Trophoblast cell (in vitro differentiated cells and primary cell): Measurements from ENCODE around the gene UGT1A5.

Source experiments
- DNase-seq, 2 donors: peaks; one replicate each; pipeline ENCODE4 v3.0.0-alpha.2; 2016
- H2AFZ ChIP-seq: 2 replicates; pipeline ENCODE4 v1.6.1; 2013; ENCODE audit warnings: low read length, moderate library complexity, mild to moderate bottlenecking; ENCODE audit not compliant: insufficient read depth, poor library complexity
- H2AK5ac ChIP-seq: 2 replicates; pipeline ENCODE4 v1.6.1; 2013; ENCODE audit warnings: mild to moderate bottlenecking, low read length
- H2BK120ac ChIP-seq: 2 replicates; pipeline ENCODE4 v1.6.1; 2013; ENCODE audit warnings: low read length, mild to moderate bottlenecking, moderate library complexity; ENCODE audit not compliant: insufficient read depth, poor library complexity
- H2BK12ac ChIP-seq: 2 replicates; pipeline ENCODE4 v1.6.1; 2013; ENCODE audit warnings: mild to moderate bottlenecking, low read length, moderate library complexity
- H2BK5ac ChIP-seq: 2 replicates; pipeline ENCODE4 v1.6.1; 2013; ENCODE audit warnings: low read length, low read depth, moderate library complexity, mild to moderate bottlenecking; ENCODE audit not compliant: poor library complexity
- H3K14ac ChIP-seq: 2 replicates; pipeline ENCODE4 v1.6.1; 2013; ENCODE audit warnings: mild to moderate bottlenecking, low read length
- H3K18ac ChIP-seq: 2 replicates; pipeline ENCODE4 v1.6.1; 2013; ENCODE audit warnings: mild to moderate bottlenecking, low read length
- H3K23ac ChIP-seq: 2 replicates; pipeline ENCODE4 v1.6.1; 2013; ENCODE audit warnings: low read length
- H3K27ac ChIP-seq: 2 replicates; pipeline ENCODE4 v1.5.1; 2013; ENCODE audit warnings: low read depth, mild to moderate bottlenecking, inconsistent platforms, low read length, moderate library complexity
- H3K27me3 ChIP-seq: 2 replicates; pipeline ENCODE4 v1.6.1; 2013; ENCODE audit warnings: inconsistent platforms, mild to moderate bottlenecking, low read length, moderate library complexity; ENCODE audit not compliant: insufficient read depth
- H3K36me3 ChIP-seq, 2 experiments: 1 replicate in 1 of 2; 2 replicates in 1 of 2; pipeline ENCODE4 v1.6.1; 2013; ENCODE audit warnings: low read length in 2 of 2, mild to moderate bottlenecking in 2 of 2, moderate library complexity in 1 of 2; ENCODE audit not compliant: insufficient read depth in 2 of 2, control insufficient read depth in 1 of 2
- H3K4ac ChIP-seq: 2 replicates; pipeline ENCODE4 v1.6.1; 2013; ENCODE audit warnings: low read depth, mild to moderate bottlenecking, low read length, moderate library complexity
- H3K4me1 ChIP-seq, 2 experiments: 1 replicate in 1 of 2; 2 replicates in 1 of 2; pipeline ENCODE4 v1.6.1; 2013; ENCODE audit warnings: low read length in 2 of 2, mild to moderate bottlenecking in 2 of 2, moderate library complexity in 1 of 2; ENCODE audit not compliant: insufficient read depth in 2 of 2, control insufficient read depth in 1 of 2
- H3K4me2 ChIP-seq: 2 replicates; pipeline ENCODE4 v1.6.1; 2013; ENCODE audit warnings: inconsistent platforms, mild to moderate bottlenecking, low read length, moderate library complexity
- H3K4me3 ChIP-seq: 2 replicates; pipeline ENCODE4 v1.5.1; 2013; ENCODE audit warnings: mild to moderate bottlenecking, low read depth, low read length, inconsistent platforms
- H3K79me1 ChIP-seq: one replicate; pipeline ENCODE4 v1.6.1; 2013; ENCODE audit warnings: low read length
- H3K79me2 ChIP-seq: 2 replicates; pipeline ENCODE4 v1.6.1; 2013; ENCODE audit warnings: low read length, mild to moderate bottlenecking; ENCODE audit not compliant: control insufficient read depth, insufficient read depth, poor library complexity
- H3K9ac ChIP-seq: 2 replicates; pipeline ENCODE4 v1.6.1; 2013; ENCODE audit warnings: mild to moderate bottlenecking, low read length
- H3K9me3 ChIP-seq: 2 replicates; pipeline ENCODE4 v1.6.1; 2013; ENCODE audit warnings: low read depth, mild to moderate bottlenecking, control low read depth, inconsistent platforms, low read length; ENCODE audit not compliant: insufficient read depth
- H4K12ac ChIP-seq: 2 replicates; pipeline ENCODE4 v1.6.1; 2013; ENCODE audit warnings: low read depth, mild to moderate bottlenecking, low read length, moderate library complexity
- H4K8ac ChIP-seq: 2 replicates; pipeline ENCODE4 v1.6.1; 2013; ENCODE audit warnings: low read depth, mild to moderate bottlenecking, low read length, moderate library complexity
- H4K91ac ChIP-seq: one replicate; pipeline ENCODE4 v1.6.1; 2013; ENCODE audit warnings: low read depth, mild to moderate bottlenecking, low read length, moderate library complexity
- WGBS: extraction: QIAGEN DNeasy Blood & Tissue Kit; methylation state at CpG from one replicate; pipeline ENCODE4 v1.1.7; 2013; ENCODE audit warnings: missing lambda C conversion rate; ENCODE audit not compliant: insufficient read length, insufficient coverage; ENCODE audit errors: extremely low coverage; 5-methylcytosine and 5-hydroxymethylcytosine counted together

Gene UGT1A5

GRCh38 chr2:233768076-233768475 lies 55.4 kb downstream of the UGT1A5 start:
- no peak overlapping the region for H3K4me2 ChIP-seq
- H3K36me3 ChIP-seq = no peaks in the 10 kb centered on the region
- H3K23ac ChIP-seq = no peak overlapping the region
- no peaks in the 10 kb centered on the region for H3K79me2 ChIP-seq
- H2AK5ac ChIP-seq = no peak overlapping the region
- H2BK12ac ChIP-seq = no peak overlapping the region
- H4K12ac ChIP-seq = no peak overlapping the region
- H3K4me1 ChIP-seq = no peaks in the 10 kb centered on the region
- no peak overlapping the region for H4K8ac ChIP-seq
- no peak overlapping the region for H3K4ac ChIP-seq
- H3K27ac ChIP-seq = no peak overlapping the region
- no peaks in the 10 kb centered on the region for H3K27me3 ChIP-seq
- H3K9ac ChIP-seq = no peak overlapping the region
- no peak for DNase-seq
- H3K79me1 ChIP-seq = no peaks in the 10 kb centered on the region
- peaks cover 7% of the 10 kb centered on the region for H3K9me3 ChIP-seq
- WGBS = no CpG with 5 or more reads among the region's 4 CpGs
- H3K4me3 ChIP-seq = no peak overlapping the region
- H2BK120ac ChIP-seq = no peak overlapping the region
- H3K18ac ChIP-seq = no peak overlapping the region
- no peak overlapping the region for H3K14ac ChIP-seq
- no peak overlapping the region for H2BK5ac ChIP-seq
- no peak overlapping the region for H2AFZ ChIP-seq
- no peak overlapping the region for H4K91ac ChIP-seq

- H4K8ac ChIP-seq = no peak overlapping the region
- H2AK5ac ChIP-seq = no peak overlapping the region
- no peak overlapping the region for H2BK120ac ChIP-seq
- H3K23ac ChIP-seq = no peak overlapping the region
- H2BK5ac ChIP-seq = no peak overlapping the region
- WGBS = no CpG with 5 or more reads among the region's 9 CpGs
- H3K9me3 ChIP-seq = peaks cover 7% of the 10 kb centered on the region
- no peak overlapping the region for H3K4me3 ChIP-seq
- no peak overlapping the region for H2AFZ ChIP-seq
- H3K27me3 ChIP-seq = no peaks in the 10 kb centered on the region
- no peak overlapping the region for H3K14ac ChIP-seq
- DNase-seq = no peak
- H3K4me1 ChIP-seq = no peaks in the 10 kb centered on the region
- no peak overlapping the region for H3K9ac ChIP-seq
- H3K18ac ChIP-seq = no peak overlapping the region
- no peak overlapping the region for H2BK12ac ChIP-seq
- H4K12ac ChIP-seq = no peak overlapping the region
- H3K79me2 ChIP-seq = no peaks in the 10 kb centered on the region
- no peaks in the 10 kb centered on the region for H3K79me1 ChIP-seq
- H3K4ac ChIP-seq = no peak overlapping the region
- no peaks in the 10 kb centered on the region for H3K36me3 ChIP-seq
- no peak overlapping the region for H3K27ac ChIP-seq
- H4K91ac ChIP-seq = no peak overlapping the region
- H3K4me2 ChIP-seq = no peak overlapping the region
Observed at GRCh38 chr2:233769260-233769659, 56.6 kb downstream of the UGT1A5 start.

DNA sequence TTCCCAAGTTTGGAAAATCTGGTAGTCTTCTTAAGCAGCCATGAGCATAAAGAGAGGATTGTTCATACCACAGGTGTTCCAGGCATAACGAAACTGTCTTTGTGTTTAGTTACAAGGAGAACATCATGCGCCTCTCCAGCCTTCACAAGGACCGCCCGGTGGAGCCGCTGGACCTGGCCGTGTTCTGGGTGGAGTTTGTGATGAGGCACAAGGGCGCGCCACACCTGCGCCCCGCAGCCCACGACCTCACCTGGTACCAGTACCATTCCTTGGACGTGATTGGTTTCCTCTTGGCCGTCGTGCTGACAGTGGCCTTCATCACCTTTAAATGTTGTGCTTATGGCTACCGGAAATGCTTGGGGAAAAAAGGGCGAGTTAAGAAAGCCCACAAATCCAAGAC lies 59.4 kb downstream of the UGT1A5 start:
- Histone ChIP-seq H3K23ac (no peak overlapping the region), H3K4me1 (no peaks in the 10 kb centered on the region), H3K27ac (no peak overlapping the region), H3K27me3 (no peaks in the 10 kb centered on the region), H4K8ac (no peak overlapping the region), H2BK5ac (no peak overlapping the region), H3K4me3 (no peak overlapping the region), H2AFZ (no peak overlapping the region), H3K79me1 (no peaks in the 10 kb centered on the region), H2AK5ac (no peak overlapping the region), H3K79me2 (no peaks in the 10 kb centered on the region), H3K18ac (no peak overlapping the region), H3K14ac (no peak overlapping the region), H3K4me2 (no peak overlapping the region), H4K12ac (no peak overlapping the region), H4K91ac (no peak overlapping the region), H3K36me3 (no peaks in the 10 kb centered on the region), H3K4ac (no peak overlapping the region), H3K9me3 (peaks cover 13% of the 10 kb centered on the region), H3K9ac (no peak overlapping the region), H2BK12ac (no peak overlapping the region), H2BK120ac (no peak overlapping the region)
- WGBS = no CpG with 5 or more reads among the region's 16 CpGs
- DNase-seq = peak in 1 of 2 donors; percentile 1

- Histone ChIP-seq H3K4me3 (no peak overlapping the region), H3K9ac (no peak overlapping the region), H3K36me3 (no peaks in the 10 kb centered on the region), H2AFZ (no peak overlapping the region), H3K9me3 (peaks cover 15% of the 10 kb centered on the region), H2BK120ac (no peak overlapping the region), H3K18ac (no peak overlapping the region), H3K27me3 (no peaks in the 10 kb centered on the region), H3K4ac (no peak overlapping the region), H2AK5ac (no peak overlapping the region), H4K12ac (no peak overlapping the region), H3K79me2 (no peaks in the 10 kb centered on the region), H2BK12ac (no peak overlapping the region), H3K27ac (no peak overlapping the region), H3K4me2 (no peak overlapping the region), H3K4me1 (no peaks in the 10 kb centered on the region), H3K14ac (no peak overlapping the region), H3K23ac (no peak overlapping the region), H4K91ac (no peak overlapping the region), H3K79me1 (no peaks in the 10 kb centered on the region), H4K8ac (no peak overlapping the region), H2BK5ac (no peak overlapping the region)
- no peak for DNase-seq
- no CpG with 5 or more reads among the region's 5 CpGs for WGBS
Observed at GRCh38 chr2:233772583-233772982, 59.9 kb downstream of the UGT1A5 start.
